Right lobe of liver (tissue), 6 donors: ENCODE results near the gene PSMG4. TPM values are rescaled to one million over a fixed set of nuclear protein-coding genes. Genes with fewer than 3 reads are reported as not detected.

Source experiments
- ATAC-seq, 4 donors: fragments of 200-7000 bp; cut with Tn5 transposase; one replicate each; pipeline ENCODE4 v1.9.1; 2020; ENCODE audit warnings: mild to moderate bottlenecking in 4 of 4, moderate library complexity in 4 of 4
- DNase-seq, 3 donors: peaks; one replicate each; pipeline ENCODE4 v3.0.0-alpha.2; 2020
- H3K27ac ChIP-seq, 3 donors: fragments of 200-600 bp; one replicate each; pipeline ENCODE4 v1.8.0; 2022
- H3K27me3 ChIP-seq, 2 donors: fragments of 200-600 bp; one replicate each; pipeline ENCODE4 v1.8.0; 2022
- H3K36me3 ChIP-seq, 4 donors: fragments of 200-600 bp; sonication (generic) in 1 of 4; one replicate each; pipeline versions ENCODE4 v1.5.1 to v1.8.0; 2017 to 2022; ENCODE audit warnings: control low read depth in 1 of 4
- H3K4me1 ChIP-seq, 4 donors: fragments of 200-600 bp; sonication (generic) in 1 of 4; one replicate each; pipeline versions ENCODE4 v1.5.1 to v1.8.0; 2017 to 2022; ENCODE audit warnings: control low read depth in 1 of 4
- H3K4me3 ChIP-seq, 3 donors: fragments of 200-600 bp; one replicate each; pipeline ENCODE4 v1.8.0; 2022
- H3K9me3 ChIP-seq, 4 donors: fragments of 200-600 bp; sonication (generic) in 1 of 4; one replicate each; pipeline versions ENCODE4 v1.5.1 to v1.8.0; 2017 to 2022; ENCODE audit warnings: control low read depth in 1 of 4
- CTCF ChIP-seq, 4 donors: fragments of 200-600 bp in 3 of 4; fragments of 450-650 bp in 1 of 4; IDR thresholded peaks; one replicate each; pipeline versions ENCODE4 v1.5.1 to v1.8.0; 2016 to 2022; ENCODE audit warnings: antibody characterized with exemption in 4 of 4, mild to moderate bottlenecking in 2 of 4
- POLR2A ChIP-seq: fragments of 450-650 bp; IDR thresholded peaks from one replicate; pipeline ENCODE4 v1.6.1; 2017; ENCODE audit warnings: antibody characterized with exemption, mild to moderate bottlenecking
- WGBS: methylation state at CpG from one replicate; pipeline ENCODE4 v1.1.6; 2018; ENCODE audit warnings: low coverage, low lambda C conversion rate; ENCODE audit not compliant: insufficient coverage; ENCODE audit errors: missing lambda C conversion rate; 5-methylcytosine and 5-hydroxymethylcytosine counted together
- intact Hi-C, 2 donors: fragments of 100-400 bp; cut with DNase I; formaldehyde crosslinking; loops; one replicate each; pipeline versions ENCODE4 v1.11.2 to v1.14.1; 2022
- total RNA-seq, 6 experiments: library from RNA; depleted of rRNA in 2 of 6; stranded (reverse); fragments of >200 nt in 2 of 6; fragmentation: NEBNext Ultra II Directional in 3 of 6; extraction: Animal tissue kit (Norgen Biotek cat#: 25700) in 3 of 6; gene quantifications; one replicate each; pipeline versions ENCODE4 v1.1.0 to v1.2.4, GENCODE V29; 2016 to 2023
- donor health status: DM: no; HTN: yes; CAD: no.
- donor health status: DM: no; HTN: no; CAD: no.
- donor health status: DM: no; HTN: no; CAD: no.
- donor health status: DM: no; HTN: yes; CAD: no.
- donor health status: DM: no; HTN: yes; CAD: no.

The PSMG4 gene
- total RNA-seq, 6 experiments from 2014 or later, result 9.4 to 15.4 (median 11.0) TPM

GRCh38 chr6:3212261-3212660 lies 46.5 kb upstream of the PSMG4 start:
- no peak for ATAC-seq
- 83% methylated on average over 2 of the region's 6 CpGs for WGBS
- TF ChIP-seq POLR2A, result no peak
- TF ChIP-seq CTCF (IDR thresholded peaks at IDR 0.05), result no peak

GRCh38 chr6:3213334-3213695 lies 45.4 kb upstream of the PSMG4 start:
- TF ChIP-seq CTCF (IDR thresholded peaks at IDR 0.05) (no peak), POLR2A (no peak)
- no peak overlapping the region for H3K4me3 ChIP-seq
- no peaks in the 10 kb centered on the region for H3K9me3 ChIP-seq
- WGBS, result 86% methylated on average over 2 of the region's 2 CpGs
- intact Hi-C loops, result no loop called here
- no peak for ATAC-seq
- no peaks in the 10 kb centered on the region for H3K36me3 ChIP-seq
- no peaks in the 10 kb centered on the region for H3K27me3 ChIP-seq
- no peak for DNase-seq
- H3K4me1 ChIP-seq, result no peaks in the 10 kb centered on the region
- H3K27ac ChIP-seq, result no peak overlapping the region

More at GRCh38 chr6:3212261-3212660, 46.5 kb upstream of the PSMG4 start:
- H3K4me3 ChIP-seq, result no peak overlapping the region
- H3K27me3 ChIP-seq, result no peaks in the 10 kb centered on the region
- H3K4me1 ChIP-seq, result no peaks in the 10 kb centered on the region
- intact Hi-C loops, result no loop called here
- no peak for DNase-seq
- H3K9me3 ChIP-seq, result no peaks in the 10 kb centered on the region
- H3K36me3 ChIP-seq, result no peaks in the 10 kb centered on the region
- H3K27ac ChIP-seq, result no peak overlapping the region

GRCh38 chr6:3214898-3215297 lies 43.8 kb upstream of the PSMG4 start:
- DNase-seq, result no peak
- WGBS, result 33% methylated on average over 3 of the region's 3 CpGs
- intact Hi-C loops, result no loop called here

GRCh38 chr6:3217286-3217685 lies 41.5 kb upstream of the PSMG4 start:
- DNase-seq (no peak), ATAC-seq (no peak)
- Histone ChIP-seq H3K27me3 (no peaks in the 10 kb centered on the region), H3K4me3 (no peak overlapping the region), H3K4me1 (no peaks in the 10 kb centered on the region), H3K9me3 (no peaks in the 10 kb centered on the region), H3K27ac (no peak overlapping the region), H3K36me3 (no peaks in the 10 kb centered on the region)
- WGBS, result 51% methylated on average over 2 of the region's 2 CpGs
- intact Hi-C loops, result no loop called here
- TF ChIP-seq POLR2A, result no peak
- no peak for TF ChIP-seq CTCF (IDR thresholded peaks at IDR 0.05)

More at GRCh38 chr6:3214898-3215297, 43.8 kb upstream of the PSMG4 start:
- Histone ChIP-seq H3K27ac (no peak overlapping the region), H3K36me3 (no peaks in the 10 kb centered on the region), H3K4me1 (no peaks in the 10 kb centered on the region), H3K4me3 (no peak overlapping the region), H3K9me3 (no peaks in the 10 kb centered on the region), H3K27me3 (no peaks in the 10 kb centered on the region)
- no peak for ATAC-seq
- no peak for TF ChIP-seq POLR2A
- TF ChIP-seq CTCF (IDR thresholded peaks at IDR 0.05), result no peak

GRCh38 chr6:3218266-3218665 lies 40.5 kb upstream of the PSMG4 start:
- no peak overlapping the region for H3K4me3 ChIP-seq
- no peak for ATAC-seq
- DNase-seq, result no peak
- no peak overlapping the region for H3K27ac ChIP-seq
- no peaks in the 10 kb centered on the region for H3K4me1 ChIP-seq
- intact Hi-C loops, result no loop called here
- no peaks in the 10 kb centered on the region for H3K36me3 ChIP-seq
- TF ChIP-seq CTCF (IDR thresholded peaks at IDR 0.05) (no peak), POLR2A (no peak)
- H3K9me3 ChIP-seq, result no peaks in the 10 kb centered on the region
- whole genome bisulfite sequencing, result 69% methylated on average over 5 of the region's 10 CpGs
- no peaks in the 10 kb centered on the region for H3K27me3 ChIP-seq
